MM.1S (cell line): ENCODE measurements around the gene STYX.

Source experiments
- DNase-seq: peaks from one replicate; pipeline ENCODE4 v3.0.0-alpha.2; 2015
- H2AFZ ChIP-seq: fragments of 300-600 bp; sonication (generic); 2 replicates; pipeline ENCODE4 v1.6.0; 2016; ENCODE audit warnings: antibody characterized with exemption, low read length
- H3F3A ChIP-seq: fragments of 300-600 bp; sonication (generic); 2 replicates; pipeline ENCODE4 v1.6.1; 2016; ENCODE audit warnings: mild to moderate bottlenecking, antibody characterized with exemption, low read length, moderate library complexity, mixed read lengths; ENCODE audit not compliant: insufficient read depth
- H3K27ac ChIP-seq: fragments of 300-600 bp; sonication (generic); 2 replicates; pipeline ENCODE4 v1.5.1; 2016; ENCODE audit warnings: mild to moderate bottlenecking, low read length
- H3K27me3 ChIP-seq: fragments of 300-600 bp; sonication (generic); replicated peaks from 2 replicates; pipeline ENCODE4 v1.6.0; 2016; ENCODE audit warnings: low read length; ENCODE audit not compliant: insufficient read depth
- H3K36me3 ChIP-seq: fragments of 300-600 bp; sonication (generic); replicated peaks from 2 replicates; pipeline ENCODE4 v1.6.1; 2016; ENCODE audit warnings: mild to moderate bottlenecking, low read length, mixed read lengths; ENCODE audit not compliant: insufficient read depth
- H3K4me1 ChIP-seq: fragments of 300-600 bp; sonication (generic); 2 replicates; pipeline ENCODE4 v1.6.1; 2016; ENCODE audit warnings: low read length, mixed read lengths
- H3K4me2 ChIP-seq: fragments of 300-600 bp; sonication (generic); 2 replicates; pipeline ENCODE4 v1.6.0; 2016; ENCODE audit warnings: low read depth, low read length
- H3K4me3 ChIP-seq: fragments of 300-600 bp; sonication (generic); 2 replicates; pipeline ENCODE4 v1.5.1; 2016; ENCODE audit warnings: low read length, mixed read lengths
- H3K79me2 ChIP-seq: fragments of 300-600 bp; sonication (generic); 2 replicates; pipeline ENCODE4 v1.6.1; 2016; ENCODE audit warnings: mixed run types, low read length, mixed read lengths
- H3K9ac ChIP-seq: fragments of 300-600 bp; sonication (generic); 2 replicates; pipeline ENCODE4 v1.6.1; 2016; ENCODE audit warnings: low read length, mixed read lengths
- H3K9me2 ChIP-seq: fragments of 300-600 bp; sonication (generic); replicated peaks from 2 replicates; pipeline ENCODE4 v1.6.1; 2016; ENCODE audit warnings: mild to moderate bottlenecking, low read length, mixed read lengths; ENCODE audit not compliant: insufficient read depth
- H3K9me3 ChIP-seq: fragments of 300-600 bp; sonication (generic); replicated peaks from 2 replicates; pipeline ENCODE4 v1.6.1; 2016; ENCODE audit warnings: mild to moderate bottlenecking, low read length, mixed read lengths; ENCODE audit not compliant: insufficient read depth
- H4K20me1 ChIP-seq: fragments of 300-600 bp; sonication (generic); 2 replicates; pipeline ENCODE4 v1.6.1; 2016; ENCODE audit warnings: mild to moderate bottlenecking, low read length, moderate library complexity, mixed read lengths; ENCODE audit not compliant: insufficient read depth
- CTCF ChIP-seq: fragments of 300-600 bp; sonication (generic); IDR thresholded peaks from 2 replicates; pipeline ENCODE4 v1.5.1; 2016; ENCODE audit warnings: antibody characterized with exemption, low read length, mixed read lengths
- EZH2 ChIP-seq: fragments of 300-600 bp; sonication (generic); optimal IDR thresholded peaks from 2 replicates; pipeline ENCODE3; 2017; ENCODE audit warnings: low read depth, mild to moderate bottlenecking, antibody characterized with exemption, low read length, mixed read lengths
- EZH2phosphoT487 ChIP-seq: fragments of 300-600 bp; sonication (generic); IDR thresholded peaks from 2 replicates; pipeline ENCODE4 v1.6.1; 2018; ENCODE audit warnings: antibody characterized with exemption, low read length

Gene STYX

GRCh38 chr14:52693532-52693931, 36.4 kb upstream of the STYX start:
- H3K27me3 ChIP-seq = no peaks in the 10 kb centered on the region
- H4K20me1 ChIP-seq = no peaks in the 10 kb centered on the region
- H3K79me2 ChIP-seq = peaks cover 63% of the 10 kb centered on the region
- H2AFZ ChIP-seq = no peak overlapping the region
- H3F3A ChIP-seq = peaks cover 5% of the 10 kb centered on the region; the same call in 1 of the 2 replicates
- H3K4me2 ChIP-seq = peak overlapping the region; percentile 65; the same call in 1 of the 2 replicates
- no peak for DNase-seq
- H3K36me3 ChIP-seq = no peaks in the 10 kb centered on the region
- TF ChIP-seq EZH2phosphoT487 (no peak), EZH2 (no peak), CTCF (no peak)
- H3K4me3 ChIP-seq = no peak overlapping the region
- H3K27ac ChIP-seq = no peak overlapping the region
- no peaks in the 10 kb centered on the region for H3K9me2 ChIP-seq
- H3K9me3 ChIP-seq = no peaks in the 10 kb centered on the region
- H3K9ac ChIP-seq = no peak overlapping the region
- H3K4me1 ChIP-seq = no peaks in the 10 kb centered on the region

DNA sequence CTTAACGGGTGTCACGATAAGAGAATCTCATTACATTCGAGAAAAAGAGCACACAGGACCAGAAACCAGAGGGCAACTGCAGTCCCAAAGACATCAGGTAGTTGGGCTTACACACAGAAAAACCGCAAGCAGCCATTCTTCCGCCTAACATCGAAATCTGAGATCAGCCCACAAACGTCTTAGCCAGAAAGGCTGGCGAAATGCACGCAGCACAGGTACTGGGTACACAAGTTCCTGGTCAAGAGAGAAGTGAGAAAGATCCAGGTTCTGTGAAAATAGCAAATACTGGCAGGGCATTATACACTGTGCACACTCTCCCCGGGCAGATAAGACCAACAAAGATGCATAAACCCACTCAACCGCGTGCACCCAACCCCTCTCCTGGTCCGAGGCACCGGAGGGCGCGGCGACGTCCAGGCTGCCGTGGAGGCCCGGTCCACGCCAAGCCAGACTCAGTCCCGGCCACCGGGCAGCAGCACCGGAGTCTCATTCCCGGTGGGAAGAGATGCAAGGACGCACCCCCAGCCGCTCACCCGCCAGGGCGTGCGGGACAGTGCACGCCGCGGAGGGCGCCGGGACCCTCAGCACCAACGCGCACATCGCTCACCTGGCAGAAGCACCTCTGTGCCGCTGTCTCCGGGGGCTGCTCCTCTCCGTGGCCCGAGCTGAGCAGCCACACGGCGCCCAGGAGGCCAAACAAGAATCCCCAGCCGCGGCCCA, 35.0 kb upstream of the STYX start:
- no peaks in the 10 kb centered on the region for H3K27me3 ChIP-seq
- peak overlapping the region; percentile 94 for H3K4me3 ChIP-seq
- H3K9me3 ChIP-seq = no peaks in the 10 kb centered on the region
- peak overlapping the region; percentile 61 for H2AFZ ChIP-seq
- H3K4me2 ChIP-seq = peak overlapping the region; percentile 65
- H3K79me2 ChIP-seq = peaks cover 49% of the 10 kb centered on the region
- no peaks in the 10 kb centered on the region for H3K36me3 ChIP-seq
- peak; percentile 70 for DNase-seq
- TF ChIP-seq EZH2 (no peak), CTCF (no peak), EZH2phosphoT487 (no peak)
- H3K9ac ChIP-seq = peak overlapping the region; percentile 81
- H4K20me1 ChIP-seq = no peaks in the 10 kb centered on the region
- H3K4me1 ChIP-seq = no peaks in the 10 kb centered on the region
- peak overlapping the region; percentile 82 for H3K27ac ChIP-seq
- peaks cover 5% of the 10 kb centered on the region; the same call in 1 of the 2 replicates for H3F3A ChIP-seq
- no peaks in the 10 kb centered on the region for H3K9me2 ChIP-seq

GRCh38 chr14:52695481-52696091, 34.4 kb upstream of the STYX start, which contains the start of gene ERO1A:
ERO1A (minus strand) TSS chr14:52695558; CDS start chr14:52695481, 77 bp downstream.
- H3K27me3 ChIP-seq = no peaks in the 10 kb centered on the region
- H4K20me1 ChIP-seq = no peaks in the 10 kb centered on the region
- H3K4me2 ChIP-seq = peak within 1 kb of the TSS; percentile 65
- H3K79me2 ChIP-seq = peaks cover 42% of the 10 kb centered on the region
- peaks cover 5% of the 10 kb centered on the region; the same call in 1 of the 2 replicates for H3F3A ChIP-seq
- TF ChIP-seq CTCF (no peak), EZH2 (no peak), EZH2phosphoT487 (no peak)
- no peaks in the 10 kb centered on the region for H3K9me3 ChIP-seq
- DNase-seq = peak; percentile 52
- H3K27ac ChIP-seq = peak within 1 kb of the TSS; percentile 82
- no peaks in the 10 kb centered on the region for H3K36me3 ChIP-seq
- no peaks in the 10 kb centered on the region for H3K9me2 ChIP-seq
- H3K4me3 ChIP-seq = peak within 1 kb of the TSS; percentile 94
- H3K9ac ChIP-seq = peak within 1 kb of the TSS; percentile 81
- peak within 1 kb of the TSS; percentile 61 for H2AFZ ChIP-seq
- no peaks in the 10 kb centered on the region for H3K4me1 ChIP-seq
